Measurements from ENCODE around the gene CSMD2.

DNA sequence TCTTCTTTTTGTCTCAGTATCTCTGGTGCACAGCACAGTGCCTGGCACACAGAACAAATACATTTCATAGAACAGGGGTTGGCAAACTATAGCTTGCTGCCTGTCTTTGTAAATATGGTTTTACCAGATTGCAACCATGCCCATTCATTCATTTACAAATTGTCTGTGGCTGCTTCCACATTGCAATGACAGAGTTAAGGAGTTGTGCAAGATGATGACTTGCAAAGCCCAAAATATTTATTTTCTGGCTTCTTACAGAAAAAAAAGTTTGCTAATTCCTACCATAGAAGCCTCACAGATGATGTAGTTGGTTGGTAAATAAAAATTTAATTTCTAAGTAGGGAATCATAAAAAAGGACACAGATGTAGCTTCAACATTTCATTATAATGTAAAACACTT lies 312.3 kb downstream of the CSMD2 start:
- no peak for TF ChIP-seq CTCF (IDR thresholded peaks at IDR 0.05)
- no peak for TF ChIP-seq JUND (IDR thresholded peaks at IDR 0.05)
- TF ChIP-seq CHD2 (IDR thresholded peaks at IDR 0.05; ENCODE audit: low read length, partially characterized antibody) = no peak
- TF ChIP-seq RAD21 (IDR thresholded peaks at IDR 0.05; ENCODE audit: low read length) = no peak
- TF ChIP-seq REST (IDR thresholded peaks at IDR 0.05; ENCODE audit: low read depth, low read length) = no peak
- TF ChIP-seq ELF1 (IDR thresholded peaks at IDR 0.05) = no peak
- TF ChIP-seq FOXJ3 (CRISPR knock-in tag; IDR thresholded peaks at IDR 0.05) = no peak
